HepG2 (cell line): ENCODE results near the gene SEMA4B. TPM values are rescaled to one million over a fixed set of nuclear protein-coding genes. Genes with fewer than 3 reads are reported as not detected.

Experiments
- ATAD3A ChIP-seq: sonication (generic); formaldehyde crosslinking; IDR thresholded peaks from 2 replicates; pipeline ENCODE4 v1.4.0; 2020; ENCODE audit warnings: missing genetic modification reagents
- ATF7 ChIP-seq, 2 experiments: fragments of 450-650 bp in 1 of 2; sonication (generic) in 1 of 2; formaldehyde crosslinking in 1 of 2; IDR thresholded peaks; 2 replicates each; pipeline versions ENCODE4 v1.4.0 to v1.6.1; 2016 to 2020; ENCODE audit warnings: antibody characterized with exemption in 1 of 2, mild to moderate bottlenecking in 1 of 2, missing genetic modification reagents in 1 of 2
- CENPBD1 ChIP-seq: sonication (generic); formaldehyde crosslinking; IDR thresholded peaks from 2 replicates; pipeline ENCODE4 v1.8.0; 2022; ENCODE audit warnings: missing genetic modification reagents, low read depth, mild to moderate bottlenecking, borderline replicate concordance
- ELF3 ChIP-seq: IDR thresholded peaks from 2 replicates; pipeline ENCODE4 v1.6.1; 2016; ENCODE audit warnings: missing genetic modification reagents, missing compliant biosample characterization
- EZH2 ChIP-seq: conservative IDR thresholded peaks from 2 replicates; pipeline ENCODE4 v1.6.1; 2012; ENCODE audit warnings: mild to moderate bottlenecking, low read depth, low read length, moderate library complexity
- HDAC2 ChIP-seq: sonication (generic); formaldehyde crosslinking; IDR thresholded peaks from 2 replicates; pipeline ENCODE4 v1.4.0; 2020; ENCODE audit warnings: missing genetic modification reagents
- HOXD1 ChIP-seq: sonication (generic); formaldehyde crosslinking; IDR thresholded peaks from 2 replicates; pipeline ENCODE4 v1.5.0; 2020; ENCODE audit warnings: missing genetic modification reagents
- MIER3 ChIP-seq: IDR thresholded peaks from 2 replicates; pipeline ENCODE4 v1.6.1; 2016; ENCODE audit warnings: missing compliant biosample characterization, borderline replicate concordance
- NR3C1 ChIP-seq: sonication (generic); formaldehyde crosslinking; IDR thresholded peaks from 2 replicates; pipeline ENCODE4 v1.4.0; 2020; ENCODE audit warnings: missing genetic modification reagents
- SMAD9 ChIP-seq: sonication (generic); formaldehyde crosslinking; IDR thresholded peaks from 2 replicates; pipeline ENCODE4 v1.5.1; 2020; ENCODE audit warnings: mild to moderate bottlenecking, missing genetic modification reagents
- SP4 ChIP-seq: sonication (generic); formaldehyde crosslinking; IDR thresholded peaks from 2 replicates; pipeline ENCODE4 v1.8.1; 2023; ENCODE audit warnings: mild to moderate bottlenecking, missing genetic modification reagents
- SPEN ChIP-seq: sonication (generic); formaldehyde crosslinking; IDR thresholded peaks from 2 replicates; pipeline ENCODE4 v1.5.1; 2020; ENCODE audit warnings: low read depth, mild to moderate bottlenecking, missing genetic modification reagents
- TCF7L2 ChIP-seq: IDR thresholded peaks from 2 replicates; pipeline ENCODE4 v1.6.1; 2011; ENCODE audit warnings: mild to moderate bottlenecking, low read depth, low read length, moderate library complexity
- TEAD2 ChIP-seq: sonication (generic); formaldehyde crosslinking; IDR thresholded peaks from 2 replicates; pipeline ENCODE4 v1.9.0; 2021; ENCODE audit warnings: missing genetic modification reagents
- ZFP36L2 ChIP-seq: sonication (generic); formaldehyde crosslinking; IDR thresholded peaks from 2 replicates; pipeline ENCODE4 v1.4.0; 2020; ENCODE audit warnings: missing genetic modification reagents
- ZNF160 ChIP-seq: sonication (generic); formaldehyde crosslinking; IDR thresholded peaks from 2 replicates; pipeline ENCODE4 v1.8.0; 2022; ENCODE audit warnings: mild to moderate bottlenecking, inconsistent platforms, missing genetic modification reagents
- ZNF510 ChIP-seq: sonication (generic); formaldehyde crosslinking; IDR thresholded peaks from 2 replicates; pipeline ENCODE4 v1.4.0; 2020; ENCODE audit warnings: low read depth, mild to moderate bottlenecking, missing genetic modification reagents
- ZNF577 ChIP-seq: sonication (generic); formaldehyde crosslinking; IDR thresholded peaks from 2 replicates; pipeline ENCODE4 v1.4.0; 2020; ENCODE audit warnings: mild to moderate bottlenecking, low read depth, missing genetic modification reagents, borderline replicate concordance
- ZNF784 ChIP-seq: sonication (generic); formaldehyde crosslinking; IDR thresholded peaks from 2 replicates; pipeline ENCODE4 v1.5.1; 2020; ENCODE audit warnings: missing genetic modification reagents, mild to moderate bottlenecking, borderline replicate concordance
- ZSCAN5A ChIP-seq: sonication (generic); formaldehyde crosslinking; IDR thresholded peaks from 2 replicates; pipeline ENCODE4 v1.8.0; 2022; ENCODE audit warnings: mild to moderate bottlenecking, missing genetic modification reagents, borderline replicate concordance
- polyA plus RNA-seq, 8 experiments: library from polyadenylated mRNA; depleted of rRNA in 3 of 8; stranded (reverse) in 7 of 8; unstranded in 1 of 8; fragments of >200 nt; fragmentation: Illumina TruSeq in 4 of 8; extraction: Trizol in 4 of 8; gene quantifications; 2 replicates each; pipeline versions ENCODE4 v1.2.1 to v1.2.3, GENCODE V29; 2011 to 2016; ENCODE audit warnings: low read depth in 4 of 8, missing spikeins in 1 of 8, mixed read lengths in 1 of 8; ENCODE audit not compliant: insufficient read depth in 1 of 8
- total RNA-seq, 5 experiments: library from RNA; depleted of rRNA; stranded (reverse); fragments of >200 nt; fragmentation: Illumina TruSeq; extraction: Trizol; gene quantifications; 2 replicates each; pipeline ENCODE4 v1.2.3, GENCODE V29; 2016; ENCODE audit warnings: low read depth in 1 of 5
- TF ChIP-seq, protein P1 (sequence below): sonication (generic); formaldehyde crosslinking; IDR thresholded peaks from 2 replicates; pipeline ENCODE4 v1.4.0; 2020; ENCODE audit warnings: missing genetic modification reagents, borderline replicate concordance
- TF ChIP-seq, protein P2 (sequence below): sonication (generic); formaldehyde crosslinking; IDR thresholded peaks from 2 replicates; pipeline ENCODE4 v1.4.0; 2020; ENCODE audit warnings: mild to moderate bottlenecking, missing genetic modification reagents

Gene SEMA4B
- total and polyA plus RNA-seq, 2 of the 13 experiments (the other 11 are each of a cell fraction or from before 2014, with no cell fraction given): 2.1 to 17.0 TPM

DNA sequence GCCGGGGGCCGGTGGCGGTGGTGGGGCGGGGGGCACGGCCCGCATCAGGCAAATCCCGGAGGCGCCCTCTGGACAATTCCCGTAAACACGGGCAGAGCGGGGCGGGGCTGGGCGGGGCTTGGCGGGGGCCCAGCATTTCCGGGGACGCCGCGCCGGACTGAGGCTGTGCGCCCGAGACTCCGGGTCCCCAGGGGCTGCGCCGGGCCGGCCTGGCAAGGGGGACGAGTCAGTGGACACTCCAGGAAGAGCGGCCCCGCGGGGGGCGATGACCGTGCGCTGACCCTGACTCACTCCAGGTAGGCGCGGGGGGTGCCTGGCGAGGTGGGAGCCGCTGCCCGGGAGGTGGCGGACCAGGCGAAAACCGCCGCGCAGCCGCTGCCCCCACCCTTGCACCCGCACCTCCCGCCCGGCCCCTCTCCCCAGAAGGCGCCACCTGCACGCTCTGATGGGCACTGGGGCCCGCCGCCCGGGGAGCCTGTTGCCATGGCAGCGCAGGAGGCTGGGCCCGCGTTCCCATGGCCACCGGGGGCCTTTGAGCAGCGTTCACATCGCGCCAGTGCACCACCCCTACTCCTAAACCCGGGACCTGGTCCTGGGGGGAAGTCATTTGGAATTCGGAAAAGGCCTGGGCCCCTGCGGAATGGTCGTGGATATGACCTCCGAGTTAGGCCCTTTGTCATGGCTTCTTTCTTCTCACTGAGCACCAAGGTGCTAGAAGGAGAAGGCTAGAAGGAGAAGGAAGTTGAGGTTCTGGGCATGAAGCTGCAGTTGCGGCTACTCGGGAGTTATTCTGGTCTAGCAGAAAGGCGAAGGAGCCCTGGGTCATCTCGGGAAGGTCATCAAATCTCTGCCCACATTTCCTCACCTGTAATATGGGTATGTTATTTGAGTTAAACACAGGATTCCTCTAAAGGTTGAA lies 16.1 kb upstream of the SEMA4B start (continued):
- TF ChIP-seq CENPBD1 (CRISPR knock-in tag): no peak
- no peak for TF ChIP-seq NR3C1
- TF ChIP-seq, protein P1, sequence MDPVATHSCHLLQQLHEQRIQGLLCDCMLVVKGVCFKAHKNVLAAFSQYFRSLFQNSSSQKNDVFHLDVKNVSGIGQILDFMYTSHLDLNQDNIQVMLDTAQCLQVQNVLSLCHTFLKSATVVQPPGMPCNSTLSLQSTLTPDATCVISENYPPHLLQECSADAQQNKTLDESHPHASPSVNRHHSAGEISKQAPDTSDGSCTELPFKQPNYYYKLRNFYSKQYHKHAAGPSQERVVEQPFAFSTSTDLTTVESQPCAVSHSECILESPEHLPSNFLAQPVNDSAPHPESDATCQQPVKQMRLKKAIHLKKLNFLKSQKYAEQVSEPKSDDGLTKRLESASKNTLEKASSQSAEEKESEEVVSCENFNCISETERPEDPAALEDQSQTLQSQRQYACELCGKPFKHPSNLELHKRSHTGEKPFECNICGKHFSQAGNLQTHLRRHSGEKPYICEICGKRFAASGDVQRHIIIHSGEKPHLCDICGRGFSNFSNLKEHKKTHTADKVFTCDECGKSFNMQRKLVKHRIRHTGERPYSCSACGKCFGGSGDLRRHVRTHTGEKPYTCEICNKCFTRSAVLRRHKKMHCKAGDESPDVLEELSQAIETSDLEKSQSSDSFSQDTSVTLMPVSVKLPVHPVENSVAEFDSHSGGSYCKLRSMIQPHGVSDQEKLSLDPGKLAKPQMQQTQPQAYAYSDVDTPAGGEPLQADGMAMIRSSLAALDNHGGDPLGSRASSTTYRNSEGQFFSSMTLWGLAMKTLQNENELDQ: no peak
- no peak for TF ChIP-seq ZSCAN5A
- no peak for TF ChIP-seq EZH2
- no peak for TF ChIP-seq SMAD9
- peak; percentile 67 for TF ChIP-seq SP4
- TF ChIP-seq HOXD1 (CRISPR knock-in tag): 0 out of 2 replicates have a peak, but pooled peaks have one; percentile 31
- TF ChIP-seq, protein P2, sequence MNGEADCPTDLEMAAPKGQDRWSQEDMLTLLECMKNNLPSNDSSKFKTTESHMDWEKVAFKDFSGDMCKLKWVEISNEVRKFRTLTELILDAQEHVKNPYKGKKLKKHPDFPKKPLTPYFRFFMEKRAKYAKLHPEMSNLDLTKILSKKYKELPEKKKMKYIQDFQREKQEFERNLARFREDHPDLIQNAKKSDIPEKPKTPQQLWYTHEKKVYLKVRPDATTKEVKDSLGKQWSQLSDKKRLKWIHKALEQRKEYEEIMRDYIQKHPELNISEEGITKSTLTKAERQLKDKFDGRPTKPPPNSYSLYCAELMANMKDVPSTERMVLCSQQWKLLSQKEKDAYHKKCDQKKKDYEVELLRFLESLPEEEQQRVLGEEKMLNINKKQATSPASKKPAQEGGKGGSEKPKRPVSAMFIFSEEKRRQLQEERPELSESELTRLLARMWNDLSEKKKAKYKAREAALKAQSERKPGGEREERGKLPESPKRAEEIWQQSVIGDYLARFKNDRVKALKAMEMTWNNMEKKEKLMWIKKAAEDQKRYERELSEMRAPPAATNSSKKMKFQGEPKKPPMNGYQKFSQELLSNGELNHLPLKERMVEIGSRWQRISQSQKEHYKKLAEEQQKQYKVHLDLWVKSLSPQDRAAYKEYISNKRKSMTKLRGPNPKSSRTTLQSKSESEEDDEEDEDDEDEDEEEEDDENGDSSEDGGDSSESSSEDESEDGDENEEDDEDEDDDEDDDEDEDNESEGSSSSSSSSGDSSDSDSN: peak; percentile 39; the same call in 1 of the 2 replicates
- TF ChIP-seq ELF3 (CRISPR knock-in tag): peak; percentile 59
- no peak for TF ChIP-seq TCF7L2
- TF ChIP-seq ATAD3A (CRISPR knock-in tag): no peak
- no peak for TF ChIP-seq ZNF784 (CRISPR knock-in tag)
- TF ChIP-seq ZNF510 (CRISPR knock-in tag): no peak
- no peak; the same call in 1 of the 2 replicates for TF ChIP-seq SPEN (CRISPR knock-in tag)
- TF ChIP-seq MIER3 (CRISPR knock-in tag): no peak; the same call in none of the 2 replicates
- no peak for TF ChIP-seq TEAD2
- no peak; the same call in 1 of the 2 replicates for TF ChIP-seq ZNF160 (CRISPR knock-in tag)
- no peak for TF ChIP-seq ATF7 (IDR thresholded peaks at IDR 0.05)
- TF ChIP-seq ATF7 (CRISPR knock-in tag; IDR thresholded peaks at IDR 0.05): peak; percentile 64
- no peak for TF ChIP-seq HDAC2
- no peak for TF ChIP-seq ZFP36L2 (CRISPR knock-in tag)
- TF ChIP-seq ZNF577: no peak
